ENCODE measurements around the gene DUSP28.

GRCh38 chr2:240512109-240512485, 48.1 kb upstream of the DUSP28 start:
- TF ChIP-seq CTCF (conservative IDR thresholded peaks at IDR 0.05; ENCODE audit: low read depth, low read length) (no peak), EZH2 (IDR thresholded peaks at IDR 0.05; ENCODE audit: borderline replicate concordance, low read depth, low read length, poor library complexity, severe bottlenecking) (no peak)

Measured in A673 (cell line).